T-helper 2 cell treated with Interferon-gamma antibody and Interleukin-4, amounts not matched to agents 5 μg/mL and 100 μg/mL, for 36 hours (primary cell): ENCODE results near the gene KSR2.
"Not testable (repeated sequence)": the region's sequence is repeated elsewhere in the genome, so short reads cannot be mapped to it uniquely, and the experiment has no call there.

Experiments used
- DNase-seq: peaks from one replicate; pipeline ENCODE4 v3.0.0; 2021; ENCODE audit warnings: low spot score
- H3K27ac Mint-ChIP-seq: one replicate; pipeline ENCODE4 v1.8.0; 2021; ENCODE audit warnings: mild to moderate bottlenecking, mixed read lengths
- H3K27me3 Mint-ChIP-seq: one replicate; pipeline ENCODE4 v1.8.0; 2021; ENCODE audit warnings: low read depth, mixed read lengths
- H3K36me3 Mint-ChIP-seq: one replicate; pipeline ENCODE4 v1.8.0; 2021; ENCODE audit warnings: low read depth, mixed read lengths
- H3K4me1 Mint-ChIP-seq: one replicate; pipeline ENCODE4 v1.8.0; 2021; ENCODE audit warnings: low read depth, mixed read lengths
- H3K4me3 Mint-ChIP-seq: one replicate; pipeline ENCODE4 v1.8.0; 2022; ENCODE audit warnings: mild to moderate bottlenecking, moderate library complexity, mixed read lengths
- H3K9me3 Mint-ChIP-seq: one replicate; pipeline ENCODE4 v1.8.0; 2021; ENCODE audit warnings: mixed read lengths

Gene KSR2

DNA sequence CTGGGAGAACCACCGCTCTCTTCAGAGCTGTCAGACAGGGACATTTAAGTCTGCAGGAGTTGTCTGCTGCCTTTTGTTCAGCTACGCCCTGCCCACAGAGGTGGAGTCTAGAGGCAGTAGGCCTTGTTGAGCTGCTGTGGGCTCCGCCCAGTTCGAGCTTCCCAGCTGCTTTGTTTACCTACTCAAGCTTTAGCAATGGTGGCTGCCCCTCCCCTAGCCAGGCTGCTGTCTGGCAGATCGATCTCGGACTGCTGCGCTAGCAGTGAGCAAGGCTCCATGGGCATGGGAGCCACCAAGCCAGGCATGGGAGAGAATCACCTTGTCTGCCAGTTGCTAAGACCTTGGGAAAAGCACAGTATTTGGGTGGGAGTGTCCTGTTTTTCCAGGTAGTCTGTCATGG is 340.1 kb downstream of the KSR2 start:
- H3K4me3 Mint-ChIP-seq, H3K27me3 Mint-ChIP-seq, H3K36me3 Mint-ChIP-seq, H3K27ac Mint-ChIP-seq, H3K9me3 Mint-ChIP-seq, DNase-seq, H3K4me1 Mint-ChIP-seq: not testable (repeated sequence)

DNA sequence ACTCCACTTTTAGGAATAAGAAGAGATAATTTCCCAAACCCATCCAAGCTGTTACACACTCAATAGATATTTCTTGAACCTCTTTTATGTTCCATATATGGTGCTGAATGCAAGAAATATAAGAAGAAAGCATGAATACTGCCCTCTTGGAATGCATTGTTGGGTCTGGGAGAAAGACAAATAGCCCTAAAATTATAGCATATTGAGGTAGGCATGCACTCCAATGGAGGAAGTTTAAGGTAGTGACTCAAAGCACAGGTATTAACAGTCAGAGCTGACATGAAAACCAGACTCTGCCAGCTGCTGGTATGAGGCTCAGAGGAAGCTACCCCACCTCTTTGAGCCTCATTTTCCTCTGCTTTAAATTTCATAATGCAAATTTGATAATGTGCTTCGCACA is 346.0 kb downstream of the KSR2 start:
- no peaks in the 10 kb centered on the region for H3K27me3 Mint-ChIP-seq
- peaks cover 12% of the 10 kb centered on the region for H3K9me3 Mint-ChIP-seq
- no peaks in the 10 kb centered on the region for H3K4me1 Mint-ChIP-seq
- H3K4me3 Mint-ChIP-seq, result no peak overlapping the region
- no peaks in the 10 kb centered on the region for H3K36me3 Mint-ChIP-seq
- H3K27ac Mint-ChIP-seq, result no peak overlapping the region
- DNase-seq, result no peak

DNA sequence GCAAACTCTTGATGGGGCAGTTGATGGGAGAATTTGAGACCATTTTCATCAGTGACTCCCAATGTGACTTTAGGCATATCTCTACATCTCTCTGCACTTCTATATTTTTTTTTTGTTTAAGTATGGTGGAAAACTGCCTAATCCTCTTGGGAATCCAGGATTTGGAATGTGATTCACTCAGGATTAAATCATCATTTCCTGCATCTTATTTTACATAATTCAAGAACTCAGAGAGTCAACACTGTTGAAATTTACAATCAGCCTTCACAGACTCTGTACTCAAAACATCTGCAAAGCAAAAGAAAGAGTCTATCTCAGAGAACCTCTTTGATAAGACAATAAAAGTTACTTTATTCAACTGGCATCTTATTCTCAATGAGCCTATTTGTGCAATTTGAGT is 346.7 kb downstream of the KSR2 start:
- no peak for DNase-seq
- Mint-ChIP-seq H3K36me3 (no peaks in the 10 kb centered on the region), H3K4me1 (no peaks in the 10 kb centered on the region), H3K27ac (no peak overlapping the region), H3K27me3 (no peaks in the 10 kb centered on the region), H3K4me3 (no peak overlapping the region), H3K9me3 (peaks cover 12% of the 10 kb centered on the region)

DNA sequence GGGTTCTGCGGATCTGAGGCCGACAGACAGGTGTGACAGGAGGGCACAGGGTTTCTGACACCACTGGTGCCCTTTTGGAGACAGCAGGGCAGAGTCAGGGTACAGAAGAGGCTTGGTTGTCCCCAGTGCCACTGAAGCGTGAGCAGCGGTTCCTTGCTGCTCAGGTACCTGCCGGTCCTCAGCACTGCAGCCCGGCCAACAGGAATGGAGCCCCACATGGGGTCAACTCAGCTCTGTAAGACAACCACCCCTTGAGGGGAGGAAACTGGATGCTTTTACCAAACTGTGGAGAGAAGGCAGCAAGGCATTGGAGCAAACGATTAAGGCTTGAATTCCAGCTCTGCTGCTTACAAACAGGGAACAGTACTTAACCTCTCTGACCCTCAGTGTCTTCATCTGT is 361.0 kb downstream of the KSR2 start:
- Mint-ChIP-seq H3K36me3 (no peaks in the 10 kb centered on the region), H3K27ac (no peak overlapping the region), H3K9me3 (no peaks in the 10 kb centered on the region), H3K4me3 (no peak overlapping the region), H3K4me1 (no peaks in the 10 kb centered on the region), H3K27me3 (no peaks in the 10 kb centered on the region)
- no peak for DNase-seq

DNA sequence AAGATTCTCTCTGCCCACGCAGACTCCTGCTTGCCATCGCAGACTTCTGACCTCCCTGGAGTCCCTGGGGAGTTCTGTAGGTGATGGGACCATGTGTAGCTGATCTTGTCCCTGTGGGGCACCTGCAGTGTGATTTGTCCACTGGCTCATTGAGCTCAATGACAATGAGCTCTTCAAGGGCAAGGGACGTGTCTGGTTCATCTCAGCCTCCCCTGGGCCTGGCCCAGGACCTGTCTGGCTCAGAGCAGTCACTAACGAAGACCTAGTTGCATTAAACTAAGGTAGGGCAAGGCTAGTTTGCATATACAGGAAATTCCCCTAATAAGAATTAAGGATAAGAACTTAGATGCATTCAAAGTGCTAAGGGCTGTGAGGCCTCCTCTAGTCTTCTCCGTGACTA is 361.8 kb downstream of the KSR2 start:
- no peak for DNase-seq
- H3K4me3 Mint-ChIP-seq, result no peak overlapping the region
- no peaks in the 10 kb centered on the region for H3K9me3 Mint-ChIP-seq
- H3K4me1 Mint-ChIP-seq, result no peaks in the 10 kb centered on the region
- H3K27me3 Mint-ChIP-seq, result no peaks in the 10 kb centered on the region
- H3K27ac Mint-ChIP-seq, result no peak overlapping the region
- H3K36me3 Mint-ChIP-seq, result no peaks in the 10 kb centered on the region

DNA sequence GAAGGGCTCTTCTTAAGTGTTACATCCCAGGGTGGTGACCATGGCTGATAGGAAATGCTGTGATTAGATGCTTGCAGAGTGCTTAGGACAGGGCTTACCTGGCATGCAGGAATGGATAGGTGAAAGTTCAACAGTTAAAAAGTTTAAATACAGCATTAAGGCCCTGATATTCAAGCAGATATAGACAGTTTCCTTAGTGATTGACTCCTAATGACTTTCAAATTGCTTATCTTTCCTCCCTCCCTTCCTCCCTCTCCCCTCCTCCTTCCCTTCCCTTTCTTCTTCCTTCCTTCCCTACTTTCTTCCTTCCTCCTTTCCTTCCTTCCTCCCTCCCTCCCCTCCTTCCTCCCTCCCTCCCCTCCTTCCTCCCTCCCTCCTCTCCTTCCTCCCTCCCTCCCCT is 362.8 kb downstream of the KSR2 start:
- Mint-ChIP-seq H3K4me1 (no peaks in the 10 kb centered on the region), H3K27ac (no peak overlapping the region), H3K36me3 (no peaks in the 10 kb centered on the region), H3K27me3 (no peaks in the 10 kb centered on the region), H3K4me3 (no peak overlapping the region), H3K9me3 (no peaks in the 10 kb centered on the region)
- DNase-seq, result no peak

DNA sequence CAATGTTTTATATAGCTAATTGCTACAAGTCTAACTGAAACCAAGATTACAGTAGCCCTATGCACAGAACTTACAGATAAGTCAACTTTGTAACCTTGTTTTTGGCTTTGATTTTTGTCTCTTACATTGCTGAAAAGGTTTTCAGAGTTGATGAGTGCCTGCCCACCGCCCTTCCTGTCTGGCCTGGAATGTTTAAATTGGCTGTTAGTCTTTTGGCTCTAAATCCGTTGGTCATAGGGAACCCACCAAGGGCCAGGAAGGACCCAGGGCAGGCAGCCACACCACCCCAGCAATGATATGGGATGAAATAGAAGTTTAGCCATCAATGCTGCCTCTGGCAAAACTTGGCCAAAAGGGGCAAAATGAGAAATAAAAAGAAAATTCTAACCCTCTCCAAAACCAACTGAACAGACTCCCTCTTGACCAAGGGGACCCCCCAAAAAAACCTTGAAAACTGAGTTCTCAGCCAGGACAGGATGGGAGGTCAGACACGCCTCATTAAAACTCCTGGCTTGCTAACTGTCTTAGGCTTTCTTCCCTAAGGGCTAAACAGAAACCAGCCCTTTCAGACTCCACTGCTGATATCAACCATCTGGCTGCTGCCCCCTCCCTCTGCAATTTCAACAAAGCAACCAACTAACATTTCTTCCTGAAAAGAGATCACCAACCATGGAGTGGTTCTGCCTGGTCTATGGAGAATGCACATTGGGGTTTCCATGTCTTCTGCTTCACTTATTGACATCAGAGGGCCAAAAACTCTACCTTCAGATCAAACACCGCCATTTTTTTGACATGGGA is 365.3 kb downstream of the KSR2 start:
- no peak for DNase-seq
- Mint-ChIP-seq H3K27ac (no peak overlapping the region), H3K9me3 (no peaks in the 10 kb centered on the region), H3K36me3 (no peaks in the 10 kb centered on the region), H3K4me3 (no peak overlapping the region), H3K4me1 (no peaks in the 10 kb centered on the region), H3K27me3 (no peaks in the 10 kb centered on the region)

DNA sequence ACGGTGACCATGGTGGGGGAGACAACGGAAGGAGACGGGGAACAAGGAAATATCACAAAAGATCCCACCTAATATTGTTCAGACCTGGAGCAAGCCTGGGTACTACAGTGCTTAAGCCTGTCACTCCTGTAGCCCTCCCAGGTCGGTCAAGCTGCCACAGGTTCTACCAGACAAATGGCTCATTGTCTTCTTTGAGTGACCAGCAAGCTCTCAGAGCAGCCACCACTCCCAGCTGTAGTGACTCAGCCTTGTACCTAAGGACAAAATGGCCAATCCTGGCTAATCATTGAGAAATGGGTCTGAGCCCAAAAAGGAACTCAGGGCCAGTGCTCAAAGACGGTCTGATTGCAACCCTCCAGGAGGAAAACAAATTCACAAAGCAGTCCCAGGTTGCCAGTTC is 368.9 kb downstream of the KSR2 start:
- Mint-ChIP-seq H3K9me3 (no peaks in the 10 kb centered on the region), H3K4me1 (no peaks in the 10 kb centered on the region), H3K27ac (no peak overlapping the region), H3K27me3 (no peaks in the 10 kb centered on the region), H3K4me3 (no peak overlapping the region), H3K36me3 (no peaks in the 10 kb centered on the region)
- no peak for DNase-seq

DNA sequence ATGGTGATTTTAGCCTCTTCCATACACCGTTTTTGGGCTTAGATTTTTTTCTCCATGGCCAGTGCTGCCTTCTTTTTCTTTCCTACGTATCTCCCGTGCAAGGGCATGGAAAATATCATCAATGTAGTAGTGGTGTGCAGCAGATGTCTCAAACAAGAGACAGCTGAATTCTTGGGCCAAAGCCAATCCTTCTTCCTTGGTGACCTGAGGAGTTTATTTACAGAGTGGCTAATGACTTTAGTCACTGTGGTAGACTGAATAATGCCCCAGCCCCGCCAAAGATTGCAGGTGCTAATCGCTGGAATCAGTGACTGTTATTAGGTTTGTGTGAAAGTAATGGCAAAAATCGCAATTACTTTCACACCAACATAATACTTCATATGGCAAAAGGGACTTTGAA is 371.8 kb downstream of the KSR2 start:
- Mint-ChIP-seq H3K4me1 (no peaks in the 10 kb centered on the region), H3K9me3 (no peaks in the 10 kb centered on the region), H3K27ac (no peak overlapping the region), H3K36me3 (no peaks in the 10 kb centered on the region), H3K27me3 (no peaks in the 10 kb centered on the region), H3K4me3 (no peak overlapping the region)
- DNase-seq, result no peak

DNA sequence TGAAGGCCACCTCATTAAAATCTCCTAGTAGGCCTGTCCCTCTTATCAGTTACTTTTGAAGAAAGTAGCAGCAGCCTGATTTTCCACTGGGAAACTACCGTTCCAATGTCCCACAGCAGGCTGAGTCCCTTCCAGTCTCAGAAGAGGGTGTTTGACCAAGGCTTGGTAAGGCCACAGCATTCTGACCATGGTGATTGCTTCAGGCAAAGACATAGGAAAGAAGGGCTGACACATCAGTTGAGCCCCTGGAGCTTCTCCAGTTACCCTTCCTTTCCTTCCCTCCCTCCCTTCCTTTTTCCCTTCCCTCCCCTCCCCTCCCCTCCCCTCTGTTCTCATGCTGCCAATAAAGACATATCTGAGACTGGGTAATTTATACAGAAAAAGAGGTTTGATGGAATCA is 373.0 kb downstream of the KSR2 start:
- Mint-ChIP-seq H3K4me3 (no peak overlapping the region), H3K27ac (no peak overlapping the region), H3K27me3 (no peaks in the 10 kb centered on the region), H3K36me3 (no peaks in the 10 kb centered on the region), H3K4me1 (no peaks in the 10 kb centered on the region), H3K9me3 (no peaks in the 10 kb centered on the region)
- DNase-seq, result no peak

DNA sequence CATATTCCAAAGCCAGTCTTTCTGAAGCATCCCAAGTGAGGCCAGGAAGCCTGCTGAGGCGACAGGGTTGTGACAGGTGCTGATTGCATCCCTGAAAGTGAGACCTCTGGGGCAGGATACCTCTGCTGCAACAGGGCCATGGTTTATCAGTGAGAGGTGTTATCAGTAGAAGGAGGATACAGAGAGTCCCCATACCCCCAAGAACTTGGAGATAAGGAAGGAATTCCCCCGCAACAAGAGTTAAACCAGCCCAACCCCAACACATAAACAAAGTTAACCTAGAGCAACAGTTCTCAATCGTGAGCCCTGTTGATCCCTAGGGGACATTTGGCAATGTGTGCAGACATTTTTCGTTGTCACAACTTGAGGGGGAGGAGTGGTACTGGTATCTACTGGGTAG is 374.3 kb downstream of the KSR2 start:
- H3K9me3 Mint-ChIP-seq, result no peaks in the 10 kb centered on the region
- no peaks in the 10 kb centered on the region for H3K27me3 Mint-ChIP-seq
- H3K36me3 Mint-ChIP-seq, result no peaks in the 10 kb centered on the region
- H3K4me1 Mint-ChIP-seq, result no peaks in the 10 kb centered on the region
- H3K27ac Mint-ChIP-seq, result no peak overlapping the region
- H3K4me3 Mint-ChIP-seq, result no peak overlapping the region
- DNase-seq, result no peak

DNA sequence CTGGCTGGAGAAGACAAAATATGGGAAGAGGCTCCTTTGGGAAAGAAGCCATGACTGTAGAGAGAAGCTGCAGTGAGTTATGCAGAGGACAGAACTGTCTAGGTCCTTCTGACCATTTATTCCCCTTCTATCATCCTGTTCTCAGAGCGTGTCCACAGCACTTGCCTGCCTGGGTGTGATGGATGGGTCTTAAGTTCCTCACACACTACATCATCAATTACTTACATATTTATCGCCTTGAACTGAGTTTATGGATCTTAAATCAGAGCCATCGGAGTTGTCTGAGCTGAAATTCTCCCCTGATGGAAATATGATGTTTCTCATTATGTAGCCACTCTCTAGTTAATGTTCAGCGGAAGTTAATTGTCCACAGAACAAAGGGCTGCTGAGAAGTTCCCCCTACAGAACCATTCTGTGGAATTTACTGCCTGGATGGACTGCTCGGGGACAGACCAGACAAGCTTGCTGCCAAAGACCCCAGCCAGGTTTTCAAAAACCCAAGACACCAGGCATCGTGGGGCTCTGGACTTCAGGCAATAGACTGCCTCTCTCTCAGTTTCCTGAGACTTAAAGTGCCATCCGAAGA is 374.9 kb downstream of the KSR2 start:
- DNase-seq, result no peak
- no peaks in the 10 kb centered on the region for H3K9me3 Mint-ChIP-seq
- H3K36me3 Mint-ChIP-seq, result no peaks in the 10 kb centered on the region
- no peaks in the 10 kb centered on the region for H3K4me1 Mint-ChIP-seq
- no peak overlapping the region for H3K4me3 Mint-ChIP-seq
- H3K27me3 Mint-ChIP-seq, result no peaks in the 10 kb centered on the region
- no peak overlapping the region for H3K27ac Mint-ChIP-seq

DNA sequence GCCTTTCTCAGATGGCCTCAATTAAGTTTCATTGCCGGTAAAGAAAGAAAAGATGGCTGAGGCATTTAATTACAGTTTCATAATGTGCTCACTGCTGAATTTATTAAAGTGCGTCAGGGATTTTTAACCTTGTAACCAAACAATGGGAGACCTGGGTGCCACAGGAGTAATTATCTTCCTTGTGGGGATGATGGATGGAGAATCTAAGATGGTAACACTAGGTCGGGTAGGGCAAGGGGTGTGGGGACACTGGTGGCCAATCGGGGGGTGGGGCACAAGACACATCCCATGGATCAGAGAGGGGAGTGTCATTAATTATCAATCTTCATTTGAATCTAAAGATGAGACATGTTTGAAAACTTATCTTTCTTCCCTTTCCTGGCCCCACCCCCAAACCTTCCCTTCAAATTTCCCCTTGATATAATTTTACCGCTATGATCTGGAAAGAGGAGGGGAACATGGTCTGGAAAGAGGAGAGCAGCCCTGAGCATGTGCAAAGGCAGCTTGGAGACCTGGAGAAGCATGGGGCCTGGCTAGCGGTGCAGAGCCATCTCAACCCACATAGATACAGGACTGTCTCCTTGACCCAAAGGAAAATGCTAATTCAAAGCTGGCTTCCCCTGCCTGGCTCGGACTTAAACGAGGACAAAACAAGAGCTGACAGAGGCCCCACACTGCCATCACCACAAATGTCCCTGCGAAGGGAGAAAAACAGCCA is 376.0 kb downstream of the KSR2 start:
- no peaks in the 10 kb centered on the region for H3K4me1 Mint-ChIP-seq
- no peaks in the 10 kb centered on the region for H3K9me3 Mint-ChIP-seq
- H3K27me3 Mint-ChIP-seq, result no peaks in the 10 kb centered on the region
- no peak overlapping the region for H3K27ac Mint-ChIP-seq
- no peak overlapping the region for H3K4me3 Mint-ChIP-seq
- no peaks in the 10 kb centered on the region for H3K36me3 Mint-ChIP-seq
- no peak for DNase-seq

DNA sequence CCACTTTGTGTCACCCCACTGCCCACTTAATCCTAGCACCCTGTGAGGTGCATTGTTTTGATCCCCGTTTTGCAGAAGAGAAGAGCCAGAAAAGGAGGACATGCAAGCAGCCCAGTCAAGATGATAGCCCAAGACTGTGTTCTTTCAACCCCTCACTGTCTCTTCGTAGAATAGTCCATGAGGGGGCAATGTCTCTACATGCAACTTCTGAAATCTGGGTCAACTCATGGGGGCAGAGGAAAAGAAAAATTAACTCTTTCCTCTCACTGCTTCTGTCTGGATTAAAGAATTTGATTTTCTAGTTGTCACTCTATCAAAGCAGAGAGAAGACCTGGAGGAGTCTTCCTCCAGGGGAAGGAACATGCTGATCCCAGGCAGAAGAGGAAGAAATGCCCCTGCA is 377.8 kb downstream of the KSR2 start:
- no peak overlapping the region for H3K4me3 Mint-ChIP-seq
- DNase-seq, result no peak
- H3K27ac Mint-ChIP-seq, result no peak overlapping the region
- no peaks in the 10 kb centered on the region for H3K4me1 Mint-ChIP-seq
- H3K9me3 Mint-ChIP-seq, result no peaks in the 10 kb centered on the region
- no peaks in the 10 kb centered on the region for H3K36me3 Mint-ChIP-seq
- peaks cover under 1% of the 10 kb centered on the region for H3K27me3 Mint-ChIP-seq
